Posterior vena cava (tissue), 2 donors: ENCODE results near the gene EMP2. TPM values are rescaled to one million over a fixed set of nuclear protein-coding genes. Genes with fewer than 3 reads are reported as not detected.

Experiments
- DNase-seq: peaks from one replicate; pipeline ENCODE4 v3.0.0-alpha.2; 2020; ENCODE audit warnings: low spot score
- intact Hi-C, 2 donors: fragments of 100-400 bp; cut with DNase I; formaldehyde crosslinking; loops; one replicate each; pipeline versions ENCODE4 v1.14.1 to v1.14.2; 2022 to 2023
- total RNA-seq, 2 donors: library from RNA; stranded (reverse); fragmentation: NEBNext Ultra II Directional; extraction: Animal tissue kit (Norgen Biotek cat#: 25700); gene quantifications; one replicate each; pipeline ENCODE4 v1.2.1, GENCODE V29; 2021
- donor health status: DM: yes; HTN: yes; CAD: no.
- donor health status: DM: yes; HTN: yes; CAD: no.

EMP2 gene
- total RNA-seq, 2 donors from 2014 or later: 45.8 to 68.5 TPM

DNA sequence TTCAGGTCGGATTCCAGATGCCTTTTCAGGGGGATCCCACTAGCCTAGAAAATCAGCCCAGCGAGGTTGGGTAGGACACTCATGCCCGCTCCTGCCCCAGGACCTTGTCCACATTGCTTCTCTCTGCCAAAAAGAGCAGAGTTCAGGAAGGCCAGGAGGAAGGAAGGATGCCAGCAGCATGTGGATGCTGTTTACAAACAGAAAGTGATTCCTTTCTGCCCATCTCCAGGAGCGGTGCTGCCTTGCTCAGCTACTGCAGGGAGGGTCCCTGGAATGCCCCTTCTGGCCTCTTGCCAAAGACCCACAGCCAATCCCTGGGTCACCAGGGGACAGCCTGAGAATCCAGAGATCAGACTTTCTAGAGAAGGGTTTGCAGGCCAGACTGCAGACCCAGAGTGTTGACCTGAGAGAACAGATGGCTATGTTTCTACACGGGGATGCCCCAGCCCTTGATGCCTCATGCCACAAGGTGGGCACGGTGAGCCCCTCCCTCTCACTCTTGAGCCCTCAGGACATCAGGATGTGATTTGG lies 32.3 kb upstream of the EMP2 start:
- intact Hi-C loops: no loop called here
- DNase-seq: no peak

DNA sequence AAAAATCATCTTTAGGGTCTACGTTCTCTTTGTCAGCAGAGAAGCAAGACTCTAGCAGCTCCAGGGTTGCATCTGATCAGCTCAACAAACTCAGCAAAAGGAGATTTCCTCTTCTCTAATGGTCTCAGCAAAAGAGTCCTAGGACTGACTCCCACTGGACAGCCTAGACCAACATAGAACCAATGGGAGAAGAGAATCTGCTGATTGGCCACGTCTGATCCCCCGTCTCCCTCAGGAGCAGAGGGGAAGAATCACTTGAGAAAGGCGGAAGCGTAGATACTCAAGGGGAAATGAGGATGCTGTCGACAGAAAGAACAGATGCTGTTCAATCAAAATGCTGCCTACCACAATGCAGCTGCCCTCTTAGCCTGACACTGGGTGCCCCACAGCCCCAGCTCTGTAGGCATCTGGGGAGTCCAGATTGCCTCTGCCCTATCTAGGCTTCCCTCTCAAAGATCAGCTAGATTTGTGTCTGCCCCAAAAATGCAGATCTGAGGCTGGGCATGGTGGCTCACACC lies 31.5 kb upstream of the EMP2 start:
- intact Hi-C loops: loop anchor here in 1 of 2 donors (1.0 kb wide), 1 partner anchor 22 kb away; no protein-coding TSS in a partner anchor
- DNase-seq: no peak

DNA sequence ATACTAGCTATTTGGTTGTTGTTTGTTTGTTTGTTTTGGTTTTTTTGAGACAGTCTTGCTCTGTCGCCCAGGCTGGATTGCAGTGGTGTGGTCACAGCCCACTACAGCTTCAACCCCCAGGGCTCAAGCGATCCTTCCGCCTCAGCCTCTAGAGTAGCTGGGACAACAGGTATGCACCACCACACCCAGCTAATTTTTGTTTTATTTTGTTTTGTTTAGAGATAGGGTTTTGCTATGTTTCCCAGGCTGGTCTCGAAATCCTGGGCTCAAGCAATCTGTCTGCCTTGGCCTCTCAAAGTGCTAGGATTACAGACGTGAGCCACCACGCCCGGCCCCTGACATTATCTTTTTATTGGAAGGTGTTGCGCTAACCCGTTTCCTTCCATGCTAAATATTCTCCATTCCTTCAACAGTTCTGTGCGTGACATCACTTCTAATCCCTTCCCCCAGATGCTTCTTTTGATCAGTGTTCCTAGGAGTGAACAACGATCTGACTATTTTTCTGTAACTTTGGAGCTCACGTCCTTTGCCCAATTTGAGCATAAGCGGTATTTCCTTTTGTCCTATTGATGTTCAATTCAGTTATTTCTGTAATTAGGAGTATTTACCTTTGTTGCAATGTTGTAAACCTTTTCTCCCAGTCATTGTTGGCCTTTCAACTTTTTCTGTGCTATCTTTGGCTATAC lies 30.2 kb upstream of the EMP2 start:
- intact Hi-C loops: loop anchor here in 1 of 2 donors (1.0 kb wide), 1 partner anchor 20 kb away; no protein-coding TSS in a partner anchor
- DNase-seq: no peak

DNA sequence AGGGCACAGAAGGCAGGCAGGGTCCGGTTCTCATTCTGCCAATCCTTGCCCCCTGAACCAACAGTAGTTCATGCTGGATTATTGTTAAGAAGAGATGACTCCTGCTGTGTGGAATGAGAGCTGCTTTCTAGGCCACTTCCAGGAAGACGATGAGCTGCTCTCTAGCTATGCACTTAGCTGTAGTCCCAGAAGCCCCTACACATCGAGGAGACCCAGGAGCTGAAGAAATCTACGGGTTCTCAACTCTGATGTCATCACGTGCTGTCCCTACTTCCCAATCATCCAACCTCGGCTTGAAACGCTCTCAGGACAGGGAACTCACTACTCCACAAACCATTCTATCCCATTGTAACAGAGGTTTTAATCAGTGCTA lies 29.0 kb upstream of the EMP2 start:
- no peak for DNase-seq
- intact Hi-C loops: no loop called here

DNA sequence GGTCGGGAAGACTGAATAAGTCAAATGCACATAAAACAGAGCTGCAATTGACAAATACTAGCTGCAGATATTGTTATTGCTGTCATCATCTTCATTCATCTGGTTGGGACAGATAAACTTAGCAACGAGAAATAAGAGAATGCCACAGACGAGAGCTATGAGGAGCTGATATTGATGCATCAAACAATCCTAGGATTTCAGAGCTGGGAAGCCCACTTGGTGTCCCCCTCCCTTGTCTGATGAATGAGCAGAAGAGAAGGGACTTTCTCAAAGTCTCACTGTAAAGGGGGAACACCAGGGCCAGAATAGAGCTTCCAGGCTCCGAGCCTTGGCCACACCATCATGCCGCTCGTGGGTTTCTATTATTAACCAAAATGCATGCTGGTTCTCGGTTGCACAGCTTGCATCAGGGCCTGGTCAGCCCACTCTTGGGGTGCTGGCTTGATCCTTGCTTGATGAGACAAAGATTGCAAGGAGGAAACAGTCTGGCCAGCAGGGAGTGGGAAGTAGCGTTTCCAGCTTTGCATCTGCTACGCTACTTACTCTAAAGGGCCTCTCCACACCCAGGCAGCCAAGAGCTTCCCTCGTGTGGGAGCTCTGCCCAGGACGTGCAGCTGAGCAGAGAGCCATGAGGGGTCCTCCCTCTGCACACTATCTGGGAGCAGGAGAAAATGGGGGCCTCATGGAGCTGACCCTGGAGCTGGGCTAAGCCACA lies 28.4 kb upstream of the EMP2 start:
- intact Hi-C loops: no loop called here
- DNase-seq: no peak

DNA sequence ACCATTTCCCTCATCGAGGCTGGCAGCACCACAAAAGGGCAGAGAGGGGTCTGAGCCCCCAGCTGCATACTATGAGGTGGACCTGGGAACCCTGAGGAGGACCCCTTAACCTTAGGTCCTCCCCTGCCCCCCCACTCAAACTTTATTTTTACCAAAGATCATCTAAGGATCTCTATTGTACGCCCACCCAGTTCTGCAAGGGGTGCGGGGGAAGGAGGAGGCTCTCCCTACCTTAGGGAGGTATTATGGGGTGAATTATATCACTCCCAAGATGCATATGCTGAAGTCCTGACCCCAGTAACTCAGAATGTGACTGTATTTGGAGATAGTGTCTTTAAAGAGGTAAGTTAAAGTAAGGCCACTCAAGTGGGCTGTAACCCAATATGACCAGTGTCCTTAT lies 26.8 kb upstream of the EMP2 start:
- no peak for DNase-seq
- intact Hi-C loops: no loop called here

DNA sequence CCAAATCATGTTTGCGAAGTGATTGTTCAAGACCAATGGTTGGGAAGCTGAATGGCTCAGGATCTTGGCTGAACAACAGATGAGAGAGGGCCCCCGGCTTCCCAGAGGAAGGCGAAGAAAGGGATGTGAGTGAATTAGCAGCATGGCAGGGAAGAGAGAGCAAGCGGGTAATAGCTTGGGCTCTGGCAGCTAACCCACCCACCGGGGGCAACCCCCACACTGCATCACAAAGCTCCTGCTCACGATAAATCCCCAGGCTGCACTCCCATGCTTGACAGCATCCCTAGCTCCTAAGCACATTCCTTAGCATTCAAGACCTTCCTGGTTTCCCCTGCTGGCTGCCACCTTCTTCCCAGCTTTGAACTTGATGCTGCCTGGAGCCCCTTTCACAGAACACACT lies 26.2 kb upstream of the EMP2 start:
- DNase-seq: no peak
- intact Hi-C loops: no loop called here

DNA sequence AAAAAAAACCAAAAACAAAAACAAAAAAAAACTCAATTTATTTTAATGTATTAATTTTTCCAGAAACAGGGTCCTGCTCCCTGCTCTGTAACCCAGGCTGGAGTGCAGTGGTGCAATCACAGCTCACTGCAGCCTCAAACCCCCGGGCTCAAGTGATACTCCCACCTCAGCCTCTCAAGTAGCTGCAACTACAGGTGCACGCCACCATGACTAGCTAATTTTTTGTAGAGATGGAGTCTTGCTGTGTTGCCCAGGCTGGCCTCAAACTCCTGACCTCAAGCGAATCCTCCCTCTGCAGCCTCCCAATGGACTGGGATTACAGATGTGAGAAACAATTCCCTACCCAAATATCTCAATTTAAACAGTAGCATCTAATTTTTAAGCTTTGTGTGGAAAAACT lies 25.2 kb upstream of the EMP2 start:
- DNase-seq: no peak
- intact Hi-C loops: no loop called here

DNA sequence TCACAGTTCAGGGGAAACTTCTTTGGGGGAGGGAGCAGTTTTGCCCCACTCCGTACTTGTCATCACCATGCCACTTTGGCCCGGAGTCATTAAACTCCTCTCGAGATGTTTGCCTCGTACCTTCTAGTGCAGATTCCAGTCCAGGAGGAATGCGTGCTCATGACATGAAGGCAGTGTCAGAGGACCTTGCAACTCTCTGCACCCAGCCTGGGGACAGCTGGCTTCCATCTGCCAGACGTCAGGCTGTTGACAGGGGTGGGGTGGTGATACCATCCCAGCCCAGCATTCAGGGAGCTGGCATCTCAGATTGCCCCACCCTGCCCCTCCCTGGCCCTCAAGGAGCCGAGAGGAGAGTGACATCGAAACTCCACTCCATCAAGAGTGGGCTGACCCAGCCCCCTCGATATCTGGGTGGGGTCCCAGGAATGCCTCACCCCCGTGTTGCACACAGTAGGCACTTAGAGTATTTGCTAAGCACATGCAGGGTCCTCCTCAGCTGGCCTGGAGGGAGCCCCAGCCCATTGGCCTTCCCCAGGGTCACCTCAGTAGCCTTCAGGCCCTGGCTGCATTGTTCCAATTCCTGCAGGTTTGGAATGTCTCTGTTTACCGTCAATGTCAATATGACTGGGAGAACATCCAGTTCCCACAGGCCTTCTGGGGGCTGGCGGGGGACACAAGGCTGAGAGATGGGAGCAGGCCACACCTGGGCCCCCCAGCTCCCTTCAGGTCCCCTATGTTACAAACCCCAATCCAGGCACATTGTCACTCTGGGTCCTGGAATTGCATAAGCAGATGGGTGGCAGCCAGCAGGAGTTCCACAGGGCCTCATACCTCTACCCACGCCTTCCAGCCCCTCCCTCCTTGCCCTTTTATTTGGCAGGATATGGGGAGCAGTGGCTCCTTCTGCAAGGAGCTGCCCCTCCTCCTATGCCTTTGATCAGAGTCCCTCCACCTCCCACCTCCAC lies 21.3 kb upstream of the EMP2 start:
- DNase-seq: no peak
- intact Hi-C loops: no loop called here

DNA sequence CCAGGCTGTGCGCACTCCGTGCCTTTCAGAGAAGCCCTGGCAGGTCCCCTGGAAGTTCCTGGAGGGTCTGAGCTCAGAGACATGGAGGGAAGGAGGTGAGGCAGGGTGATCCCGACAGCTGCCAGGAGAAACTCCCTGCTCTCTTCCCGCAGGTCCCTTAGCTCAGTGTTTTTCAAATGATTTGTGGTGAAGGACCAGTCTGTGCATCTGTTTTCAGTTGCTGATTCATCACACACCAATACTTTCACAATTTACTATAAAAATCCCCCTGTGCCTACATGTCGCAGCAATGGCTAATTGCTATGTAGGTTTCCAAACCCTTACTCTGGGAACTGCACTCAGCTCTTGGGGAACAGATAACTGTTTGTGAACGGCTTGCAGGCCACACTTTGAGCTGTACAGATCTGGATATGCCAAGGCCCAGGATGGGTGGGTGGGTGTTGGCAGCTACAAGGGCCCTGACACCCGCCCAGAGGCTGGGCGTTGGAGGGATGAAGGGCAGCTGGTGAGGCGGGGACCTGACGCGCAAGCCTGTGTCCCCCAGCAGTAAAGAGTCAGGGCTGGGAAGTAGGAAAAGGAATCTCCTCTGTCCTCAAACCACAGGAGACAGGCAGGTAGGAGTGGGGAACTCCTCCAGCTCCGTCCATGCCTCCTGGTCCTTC lies 20.5 kb upstream of the EMP2 start:
- intact Hi-C loops: no loop called here
- DNase-seq: no peak

DNA sequence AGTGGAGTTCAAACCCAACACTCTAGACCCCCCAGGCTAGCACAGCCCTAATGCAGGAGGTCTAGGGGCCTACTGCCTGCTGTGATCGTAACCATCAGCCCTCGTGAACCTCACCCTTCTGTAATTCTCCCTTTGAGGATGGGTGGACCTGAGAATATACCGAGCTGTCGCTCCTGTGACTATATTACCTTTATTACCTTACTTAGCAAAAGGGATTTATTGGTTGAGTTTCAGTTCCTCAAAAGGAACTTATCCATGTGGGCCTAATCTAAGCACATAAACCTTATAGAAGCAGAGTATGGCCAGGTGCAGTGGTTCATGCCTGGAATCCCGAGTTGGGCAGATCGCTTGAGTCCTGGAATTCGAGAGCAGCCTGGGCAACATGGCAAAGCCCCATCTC lies 19.2 kb upstream of the EMP2 start:
- no peak for DNase-seq

DNA sequence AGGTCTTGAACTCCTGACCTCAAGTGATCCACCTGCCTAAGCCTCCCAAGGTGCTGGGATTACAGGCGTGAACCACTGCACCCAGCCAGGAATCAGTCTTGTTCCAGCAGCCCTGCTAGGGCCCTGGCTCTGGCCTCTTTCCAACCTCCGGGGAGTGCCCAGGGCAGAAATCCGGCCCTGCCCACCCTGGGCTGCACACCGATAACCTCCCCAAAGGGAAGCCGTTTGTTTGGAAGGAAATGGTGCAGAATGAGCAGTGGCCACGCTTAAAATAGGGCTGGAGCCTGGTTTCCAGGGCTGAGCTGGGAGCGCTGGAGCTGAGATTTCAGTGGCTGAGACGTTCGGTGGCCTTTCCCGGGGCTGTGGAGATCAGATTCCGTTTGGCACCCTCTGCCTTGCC lies 17.8 kb upstream of the EMP2 start:
- no peak for DNase-seq
- intact Hi-C loops: no loop called here

More for the DNA sequence above, 19.2 kb upstream of the EMP2 start:
- intact Hi-C loops: no loop called here

DNA sequence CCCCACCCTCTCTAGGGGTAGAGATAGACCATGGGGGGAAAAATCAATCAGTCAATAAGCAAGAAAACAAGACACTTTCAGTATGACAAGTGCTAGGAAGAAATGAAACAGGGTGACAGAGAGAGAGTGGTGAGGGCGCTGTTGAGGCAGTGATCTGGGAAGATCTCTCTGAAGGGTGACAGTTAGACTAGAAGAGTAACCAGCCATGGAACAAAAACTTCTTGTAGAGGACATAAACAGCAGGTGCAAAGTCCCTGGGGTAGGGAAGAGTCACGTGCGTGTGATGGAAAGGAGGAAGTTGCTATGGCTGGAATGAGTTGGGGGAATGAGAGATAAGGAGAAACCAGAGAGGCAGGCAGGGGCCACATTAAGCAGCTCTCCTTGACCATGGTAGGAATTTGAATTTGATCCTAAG lies 16.8 kb upstream of the EMP2 start:
- DNase-seq: no peak

DNA sequence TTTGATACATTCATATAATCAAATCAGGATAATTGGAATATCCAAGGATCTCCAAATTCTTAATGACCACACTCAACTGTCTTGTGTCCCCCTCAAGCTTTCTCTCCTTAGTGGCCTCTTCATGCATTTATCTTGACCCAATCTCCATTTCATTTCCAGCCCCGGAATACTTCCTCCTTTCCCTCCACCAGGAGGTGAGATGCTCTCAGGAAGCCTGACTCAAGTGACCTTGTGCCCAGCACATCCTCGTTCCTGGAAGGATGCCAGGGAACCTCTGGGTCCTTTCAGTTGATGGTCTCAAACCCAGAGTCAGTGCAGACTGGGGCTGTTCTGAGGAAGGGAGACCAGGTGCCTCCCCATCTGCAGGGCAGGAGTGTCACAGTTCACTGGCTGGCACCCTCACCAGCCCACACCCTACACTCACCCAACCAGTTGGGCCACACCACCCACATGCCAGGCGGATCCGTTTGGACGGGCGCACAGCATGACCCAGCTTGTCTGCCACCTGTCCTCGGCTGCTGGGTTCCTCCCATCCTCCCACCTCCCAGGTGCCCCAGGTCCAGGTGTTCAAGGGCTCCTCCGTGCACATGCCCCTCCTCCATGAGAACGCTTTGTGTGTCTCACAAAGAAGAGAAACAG lies 14.0 kb upstream of the EMP2 start:
- intact Hi-C loops: no loop called here
- no peak for DNase-seq

More for the DNA sequence above, 16.8 kb upstream of the EMP2 start:
- intact Hi-C loops: no loop called here

DNA sequence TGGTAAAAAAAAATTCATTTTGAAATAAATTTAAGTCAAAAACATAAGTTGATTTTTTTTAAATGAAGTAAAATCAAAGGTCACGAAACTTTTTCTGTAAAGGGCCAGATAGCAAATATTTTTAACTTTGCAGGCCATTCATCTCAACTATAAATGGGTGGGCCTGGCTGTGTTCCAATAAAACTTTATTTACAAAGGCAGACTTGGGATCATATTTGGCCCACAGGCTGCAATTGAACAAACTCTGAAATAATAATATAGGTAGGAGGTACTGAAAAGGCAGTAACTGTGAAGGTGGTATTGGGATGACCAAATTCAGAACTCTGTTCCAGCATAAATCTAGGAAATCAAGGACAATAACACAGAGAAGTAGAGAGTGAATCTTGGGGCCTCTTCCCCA lies 12.2 kb upstream of the EMP2 start:
- intact Hi-C loops: no loop called here
- no peak for DNase-seq

DNA sequence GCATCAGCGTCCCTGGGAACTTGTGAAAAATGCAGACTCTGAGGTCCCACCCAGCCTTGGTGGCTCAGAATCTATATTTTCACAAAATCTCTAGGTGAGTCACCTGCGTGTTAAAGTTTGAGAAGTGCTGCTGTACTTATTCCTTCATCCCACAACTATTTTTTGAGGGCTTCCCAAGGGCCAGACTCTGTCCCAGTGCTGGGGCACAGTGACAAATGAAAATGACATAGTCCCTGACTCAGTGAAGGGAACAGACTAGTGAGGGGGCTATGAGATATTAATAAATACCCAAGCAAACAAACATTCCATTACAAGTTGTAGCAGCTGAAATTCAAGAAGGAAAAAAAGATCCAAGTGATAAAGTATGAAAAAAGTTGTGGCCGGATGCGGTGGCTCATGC lies 9.9 kb upstream of the EMP2 start:
- intact Hi-C loops: loop anchor here in 1 of 2 donors (1.0 kb wide), 1 partner anchor 21 kb away; no protein-coding TSS in a partner anchor
- DNase-seq: no peak

DNA sequence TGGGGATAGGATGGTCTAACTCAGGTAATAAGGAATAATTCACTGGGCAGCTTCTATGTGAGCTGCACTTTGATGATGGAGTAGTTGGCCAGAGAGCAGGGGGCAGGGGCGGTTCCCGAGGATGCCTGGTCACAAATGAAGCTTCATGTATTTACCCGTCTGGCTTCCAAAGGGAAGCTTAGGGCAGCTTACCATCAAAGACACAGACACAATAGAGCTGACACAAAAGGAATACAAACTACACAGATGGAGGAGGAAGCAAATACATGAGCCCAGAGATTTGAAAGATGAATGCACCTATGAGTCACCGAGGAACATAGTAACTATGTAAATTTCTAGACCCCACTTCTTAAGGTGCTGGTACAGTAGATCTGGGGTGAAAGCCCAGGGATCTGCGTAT lies 8.7 kb upstream of the EMP2 start:
- intact Hi-C loops: no loop called here
- no peak for DNase-seq

DNA sequence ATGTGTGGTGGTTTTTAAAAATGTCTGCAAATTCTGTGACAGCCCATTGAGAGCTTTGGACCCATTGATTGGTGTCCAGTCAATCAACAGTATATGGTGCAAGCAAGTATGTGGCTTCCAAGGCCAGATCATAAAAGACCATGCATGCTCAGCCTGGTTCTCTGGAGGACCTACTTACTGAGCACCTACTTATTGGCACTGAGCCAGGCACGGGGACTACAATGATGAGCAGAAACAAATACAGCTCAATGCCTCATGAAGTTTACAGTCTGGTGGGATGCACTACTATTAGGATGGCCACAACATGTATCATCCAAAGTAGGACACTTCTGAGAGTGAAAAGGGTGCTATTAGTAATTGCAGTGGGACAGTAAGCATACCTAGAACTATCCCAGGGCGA lies 7.2 kb upstream of the EMP2 start:
- no peak for DNase-seq
- intact Hi-C loops: no loop called here
